Tibial nerve (tissue), 4 donors: Measurements from ENCODE around the gene RNASE7.

Experiments used
- EP300 ChIP-seq, 2 donors: sonication (generic); formaldehyde crosslinking; IDR thresholded peaks; one replicate each; pipeline ENCODE4 v1.6.1; 2017; ENCODE audit warnings: antibody characterized with exemption in 2 of 2, mild to moderate bottlenecking in 1 of 2
- TF ChIP-seq, protein P1 (sequence below), 5 experiments: fragments of 200-600 bp in 3 of 5; fragments of 450-650 bp in 2 of 5; sonication (generic) in 3 of 5; IDR thresholded peaks; one replicate each; pipeline ENCODE4 v1.5.1; 2016 to 2019; ENCODE audit warnings: antibody characterized with exemption in 5 of 5, mild to moderate bottlenecking in 3 of 5, moderate library complexity in 2 of 5

DNA sequence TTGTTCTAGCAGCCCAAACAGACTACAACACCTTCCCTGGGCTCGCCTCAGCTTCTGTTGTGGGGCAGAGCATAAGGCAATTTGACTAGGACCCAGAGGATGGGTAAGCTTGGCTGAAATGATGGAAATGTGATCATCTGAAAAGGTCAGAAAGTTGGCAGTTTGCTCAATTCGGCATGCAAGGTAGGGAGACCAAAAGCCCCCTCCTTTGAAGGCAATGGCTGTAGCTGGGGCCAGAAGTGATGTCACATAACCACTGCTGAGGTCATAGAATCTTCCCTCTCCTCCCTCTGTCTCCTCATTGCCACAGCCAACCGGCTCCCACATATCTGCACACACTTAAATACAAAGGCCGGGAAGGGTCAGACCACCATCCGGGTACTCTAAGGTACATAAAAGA, 12.2 kb upstream of the RNASE7 start, which contains the start of gene TPPP2:
- TF ChIP-seq, protein P1, sequence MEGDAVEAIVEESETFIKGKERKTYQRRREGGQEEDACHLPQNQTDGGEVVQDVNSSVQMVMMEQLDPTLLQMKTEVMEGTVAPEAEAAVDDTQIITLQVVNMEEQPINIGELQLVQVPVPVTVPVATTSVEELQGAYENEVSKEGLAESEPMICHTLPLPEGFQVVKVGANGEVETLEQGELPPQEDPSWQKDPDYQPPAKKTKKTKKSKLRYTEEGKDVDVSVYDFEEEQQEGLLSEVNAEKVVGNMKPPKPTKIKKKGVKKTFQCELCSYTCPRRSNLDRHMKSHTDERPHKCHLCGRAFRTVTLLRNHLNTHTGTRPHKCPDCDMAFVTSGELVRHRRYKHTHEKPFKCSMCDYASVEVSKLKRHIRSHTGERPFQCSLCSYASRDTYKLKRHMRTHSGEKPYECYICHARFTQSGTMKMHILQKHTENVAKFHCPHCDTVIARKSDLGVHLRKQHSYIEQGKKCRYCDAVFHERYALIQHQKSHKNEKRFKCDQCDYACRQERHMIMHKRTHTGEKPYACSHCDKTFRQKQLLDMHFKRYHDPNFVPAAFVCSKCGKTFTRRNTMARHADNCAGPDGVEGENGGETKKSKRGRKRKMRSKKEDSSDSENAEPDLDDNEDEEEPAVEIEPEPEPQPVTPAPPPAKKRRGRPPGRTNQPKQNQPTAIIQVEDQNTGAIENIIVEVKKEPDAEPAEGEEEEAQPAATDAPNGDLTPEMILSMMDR (IDR thresholded peaks at IDR 0.05): no peak
- TF ChIP-seq EP300 (IDR thresholded peaks at IDR 0.05): no peak
